Activated CD8-positive, alpha-beta T cell treated with anti-CD3 and anti-CD28 coated beads, Interleukin-2, amount 10 ng/mL, durations not matched to agents 7 days and 5 days (primary cell): Measurements from ENCODE around the gene PLXNA4. TPM values are rescaled to one million over a fixed set of nuclear protein-coding genes. Genes with fewer than 3 reads are reported as not detected.
A peak's percentile ranks its signal among the peaks of the same experiment; 100 is the strongest.

ENCODE experiments used
- ATAC-seq: fragments of 150-1000 bp; cut with Tn5 transposase; one replicate; pipeline ENCODE4 v1.10.0; 2021; ENCODE audit warnings: moderate library complexity
- CTCF ChIA-PET: fragments of 350-600 bp; sonication (Branson Sonifier 250); formaldehyde crosslinking; loops from one replicate; lab custom pipeline; 2021; ENCODE audit warnings: antibody characterized with exemption; lab: Charles Lee
- POLR2A ChIA-PET: fragments of 350-600 bp; sonication (Branson Sonifier 250); formaldehyde crosslinking; loops from one replicate; lab custom pipeline; 2021; ENCODE audit warnings: antibody characterized with exemption; lab: Charles Lee
- DNase-seq: peaks from one replicate; pipeline ENCODE4 v3.0.0-alpha.2; 2020
- H3K27ac Mint-ChIP-seq: one replicate; pipeline ENCODE4 v1.8.0; 2021; ENCODE audit warnings: mild to moderate bottlenecking, mixed read lengths
- H3K27me3 Mint-ChIP-seq: one replicate; pipeline ENCODE4 v1.8.0; 2021; ENCODE audit warnings: low read depth, mixed read lengths
- H3K36me3 Mint-ChIP-seq: one replicate; pipeline ENCODE4 v1.8.0; 2021; ENCODE audit warnings: low read depth, mixed read lengths
- H3K4me1 Mint-ChIP-seq: one replicate; pipeline ENCODE4 v1.8.0; 2021; ENCODE audit warnings: low read depth, mixed read lengths
- H3K4me3 Mint-ChIP-seq: one replicate; pipeline ENCODE4 v1.8.0; 2021; ENCODE audit warnings: mild to moderate bottlenecking, mixed read lengths
- H3K9me3 Mint-ChIP-seq: one replicate; pipeline ENCODE4 v1.8.0; 2022; ENCODE audit warnings: mixed read lengths; ENCODE audit not compliant: insufficient read depth
- total RNA-seq, 2 experiments: library from RNA; stranded (reverse); gene quantifications; one replicate each; pipeline ENCODE4 v1.2.3, GENCODE V29; 2021

PLXNA4 gene
- total RNA-seq, 2 experiments from 2014 or later, result 45.4 to 47.2 TPM

DNA sequence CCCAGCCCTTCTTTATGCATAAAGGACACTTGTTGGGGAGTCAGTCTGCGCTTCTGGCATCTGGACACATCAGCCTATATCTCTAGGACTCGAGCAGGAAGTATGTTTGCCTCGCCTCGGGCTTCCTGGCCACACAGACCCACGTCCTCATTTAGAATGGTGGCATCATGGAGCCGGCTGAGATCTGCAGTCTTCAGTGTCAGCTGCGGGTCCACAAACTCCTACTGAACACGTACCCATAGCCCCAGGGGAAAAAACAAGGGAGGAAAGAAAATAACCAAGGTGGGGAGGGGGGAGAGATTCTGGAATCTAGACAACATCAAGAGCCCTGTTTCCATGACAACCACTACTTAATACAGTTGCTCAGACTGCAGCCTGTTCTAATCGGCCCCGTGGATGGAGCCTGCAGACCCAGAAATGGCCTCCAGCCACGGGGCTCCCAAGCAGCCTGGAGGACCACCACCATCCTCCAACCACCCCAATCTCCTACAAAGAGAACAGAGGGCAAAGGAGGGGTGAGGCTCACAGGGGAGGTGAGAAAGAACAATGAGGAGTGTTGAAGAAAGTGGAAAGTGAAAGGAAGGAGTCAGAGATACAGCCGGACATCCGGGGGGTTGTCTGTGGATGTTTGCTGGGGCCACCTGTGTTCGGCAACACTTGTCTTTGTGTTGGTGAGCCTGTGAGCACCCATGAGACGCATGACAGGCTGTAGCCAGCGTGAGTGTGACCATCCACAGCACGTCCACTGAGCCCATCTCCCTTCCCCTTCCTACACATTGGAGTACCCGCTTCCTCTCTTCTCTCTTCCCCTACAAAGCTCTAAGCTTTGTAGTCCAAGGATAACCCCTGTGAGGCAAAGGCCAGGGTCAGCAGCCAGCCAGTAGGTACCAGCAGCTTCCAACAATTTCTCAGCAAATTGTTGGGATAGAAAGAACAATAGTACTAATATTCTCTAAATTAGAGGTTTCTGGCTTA, 141.0 kb downstream of the PLXNA4 start:
- Mint-ChIP-seq H3K36me3 (peaks cover 46% of the 10 kb centered on the region), H3K4me1 (peaks cover 100% of the 10 kb centered on the region), H3K4me3 (peak overlapping the region; percentile 45), H3K27ac (peak overlapping the region; percentile 89), H3K9me3 (no peaks in the 10 kb centered on the region), H3K27me3 (no peaks in the 10 kb centered on the region)
- no peak for ATAC-seq
- DNase-seq, result peak; percentile 49
- ChIA-PET CTCF (interaction anchor here (0.7 to 3.2 kb wide), 6 partner anchors 12 to 145 kb away, joined by 3 to 7 read pairs (median 4); no protein-coding TSS in a partner anchor), POLR2A (interaction anchor here (0.6 to 0.8 kb wide), 2 partner anchors 11 to 1459 kb away, joined by 3 read pairs; no protein-coding TSS in a partner anchor)

DNA sequence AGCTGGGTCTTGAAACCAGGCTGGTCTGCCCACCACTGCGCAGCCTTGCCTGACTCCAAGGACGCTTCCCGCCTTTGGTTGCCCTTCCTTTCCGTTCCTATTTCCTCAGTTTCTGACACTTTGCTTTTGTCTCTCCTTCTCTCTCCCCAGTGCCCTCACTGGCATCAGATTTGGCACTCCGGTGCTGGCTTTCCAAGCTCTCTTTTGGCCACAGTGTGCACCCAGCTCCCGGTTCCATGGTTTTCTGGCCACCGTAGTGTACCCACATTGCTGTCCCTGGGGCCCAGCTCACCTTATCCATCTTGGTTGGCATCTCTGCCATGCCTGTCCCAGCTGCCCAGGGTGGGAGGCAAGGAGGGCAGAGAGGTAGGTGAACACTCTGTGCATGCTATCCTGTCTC, 142.2 kb downstream of the PLXNA4 start:
- POLR2A ChIA-PET, result no interaction called here
- ATAC-seq, result no peak
- no peaks in the 10 kb centered on the region for H3K9me3 Mint-ChIP-seq
- peaks cover 100% of the 10 kb centered on the region for H3K4me1 Mint-ChIP-seq
- H3K27me3 Mint-ChIP-seq, result no peaks in the 10 kb centered on the region
- no peak overlapping the region for H3K4me3 Mint-ChIP-seq
- DNase-seq, result no peak
- H3K27ac Mint-ChIP-seq, result peak overlapping the region; percentile 89
- H3K36me3 Mint-ChIP-seq, result peaks cover 49% of the 10 kb centered on the region
- CTCF ChIA-PET, result interaction anchor here (1.0 to 3.2 kb wide), 9 partner anchors 12 to 146 kb away, joined by 3 to 7 read pairs (median 3); no protein-coding TSS in a partner anchor

DNA sequence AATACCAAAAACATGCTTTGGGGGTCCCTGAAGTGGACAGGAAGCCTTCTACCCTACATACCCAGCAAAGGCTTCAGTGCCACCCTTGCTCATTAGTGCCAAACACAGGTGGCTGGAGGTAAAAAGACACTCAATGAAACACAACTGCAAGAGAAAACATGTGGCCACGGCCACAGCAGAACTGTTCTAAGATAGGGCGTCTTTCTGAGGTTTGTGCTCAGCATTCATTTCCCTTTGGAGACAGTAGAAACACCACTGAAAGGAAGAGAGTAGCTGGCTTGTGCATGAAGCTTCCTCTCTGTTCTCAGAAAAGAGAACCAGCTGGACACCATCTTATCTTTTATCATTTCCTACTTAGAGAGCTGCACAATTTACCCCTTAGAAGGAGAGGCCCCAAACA, 143.0 kb downstream of the PLXNA4 start:
- peak overlapping the region; percentile 89 for H3K27ac Mint-ChIP-seq
- DNase-seq, result peak; percentile 64
- peaks cover 100% of the 10 kb centered on the region for H3K4me1 Mint-ChIP-seq
- H3K4me3 Mint-ChIP-seq, result peak overlapping the region; percentile 20
- ChIA-PET POLR2A (no interaction called here), CTCF (interaction anchor here (1.0 to 3.2 kb wide), 6 partner anchors 12 to 147 kb away, joined by 3 to 7 read pairs (median 4); no protein-coding TSS in a partner anchor)
- peak; percentile 20 for ATAC-seq
- H3K9me3 Mint-ChIP-seq, result no peaks in the 10 kb centered on the region
- no peaks in the 10 kb centered on the region for H3K27me3 Mint-ChIP-seq
- H3K36me3 Mint-ChIP-seq, result peaks cover 51% of the 10 kb centered on the region

DNA sequence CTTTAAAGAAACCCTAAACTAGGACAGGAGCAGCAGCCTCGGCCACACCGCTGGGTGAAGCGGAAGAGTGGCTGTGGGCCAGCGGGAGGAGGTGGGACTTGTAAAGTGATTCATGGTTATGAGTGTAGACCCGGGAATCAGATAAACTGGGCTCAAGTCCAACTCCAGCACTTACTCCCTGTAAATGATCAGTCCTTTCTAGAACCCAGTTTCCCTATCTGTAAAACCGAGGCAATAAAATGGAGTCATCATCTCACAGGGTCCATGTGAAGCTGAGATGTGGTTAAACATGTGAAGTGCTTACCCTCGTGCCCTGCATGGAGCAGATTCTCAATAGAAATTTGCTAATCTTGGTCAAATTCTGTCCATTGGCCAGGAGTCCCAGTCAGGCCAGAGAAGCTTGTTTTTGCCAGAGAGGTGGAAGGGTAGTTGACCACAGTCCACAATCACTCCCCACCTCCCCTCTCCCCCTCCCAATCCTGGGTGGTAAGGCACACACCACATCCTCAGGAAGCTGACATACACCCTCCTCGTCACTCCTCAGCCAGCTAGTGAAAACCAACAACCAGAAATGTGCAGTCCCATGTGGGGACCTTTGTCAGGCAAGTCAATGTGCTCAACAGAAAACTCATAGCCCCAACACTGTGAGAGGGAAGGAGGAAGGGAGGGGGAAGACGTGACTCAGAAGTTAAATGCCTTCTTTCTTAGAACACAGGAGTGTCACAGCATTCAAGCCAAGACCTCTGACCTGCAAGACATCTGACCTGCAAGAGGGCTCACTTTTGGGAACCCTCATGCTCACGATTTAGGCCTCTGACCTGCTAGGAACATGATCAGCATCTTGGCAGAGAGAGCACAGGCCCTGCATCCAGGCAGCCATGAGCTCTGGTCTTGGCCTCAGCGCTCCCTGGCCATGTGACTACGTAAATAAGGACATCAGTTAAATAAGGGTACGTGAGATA, 145.1 kb downstream of the PLXNA4 start:
- Mint-ChIP-seq H3K4me1 (peaks cover 98% of the 10 kb centered on the region), H3K27ac (peak overlapping the region; percentile 89), H3K4me3 (peak overlapping the region; percentile 3), H3K9me3 (no peaks in the 10 kb centered on the region), H3K27me3 (no peaks in the 10 kb centered on the region), H3K36me3 (peaks cover 52% of the 10 kb centered on the region)
- DNase-seq (peak; percentile 90), ATAC-seq (peak; percentile 88)
- CTCF ChIA-PET, result interaction anchor here (0.9 to 4.6 kb wide), 15 partner anchors 9 to 149 kb away, joined by 3 to 20 read pairs (median 5); no protein-coding TSS in a partner anchor
- POLR2A ChIA-PET, result interaction anchor here (0.6 to 2.3 kb wide), 10 partner anchors 9 to 113 kb away, joined by 3 to 11 read pairs (median 4); no protein-coding TSS in a partner anchor

DNA sequence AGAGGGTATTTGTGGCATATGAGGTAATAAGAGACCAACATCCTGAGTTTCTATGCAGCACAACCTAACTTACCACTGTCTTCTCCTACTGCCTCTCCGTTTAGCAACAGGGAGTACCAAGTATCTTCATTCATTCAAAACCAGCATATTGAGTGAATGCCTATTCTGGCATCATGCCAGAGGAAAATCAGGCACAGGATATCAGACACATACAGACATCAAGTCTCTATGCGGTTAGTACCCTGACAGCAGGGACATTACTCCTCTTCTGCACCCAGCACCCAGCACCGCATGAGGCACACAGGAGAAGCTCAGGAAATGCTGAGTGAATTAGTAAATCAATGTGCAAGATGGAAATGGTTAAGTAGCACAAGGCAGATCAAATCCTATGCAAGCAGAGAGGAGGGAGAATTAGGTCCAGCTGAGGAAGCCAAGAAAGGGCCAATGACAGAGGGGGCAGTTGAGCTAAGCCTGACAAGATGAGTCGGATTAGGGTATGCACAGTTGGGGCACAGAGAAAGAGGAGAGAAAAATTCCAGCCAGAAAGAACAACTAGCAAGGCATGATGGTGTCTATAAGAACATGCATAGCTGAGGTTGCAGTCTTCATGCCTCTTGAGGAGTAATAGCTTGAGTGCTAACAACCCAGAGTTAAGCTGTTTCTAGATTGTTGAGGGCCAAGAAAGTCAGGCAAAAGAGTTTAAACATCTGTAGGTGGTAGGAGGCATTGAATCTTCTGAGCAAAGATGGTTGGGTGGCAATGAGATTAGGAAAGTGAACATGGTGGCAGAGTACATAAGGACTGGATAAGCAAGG, 146.0 kb downstream of the PLXNA4 start:
- Mint-ChIP-seq H3K27me3 (no peaks in the 10 kb centered on the region), H3K4me3 (no peak overlapping the region), H3K36me3 (peaks cover 48% of the 10 kb centered on the region), H3K9me3 (no peaks in the 10 kb centered on the region), H3K4me1 (peaks cover 98% of the 10 kb centered on the region), H3K27ac (peak overlapping the region; percentile 89)
- ChIA-PET CTCF (interaction anchor here (0.9 to 4.6 kb wide), 10 partner anchors 10 to 150 kb away, joined by 3 to 20 read pairs (median 6); no protein-coding TSS in a partner anchor), POLR2A (interaction anchor here (1.0 to 2.3 kb wide), 4 partner anchors 11 to 34 kb away, joined by 3 to 11 read pairs (median 4); no protein-coding TSS in a partner anchor)
- ATAC-seq (no peak), DNase-seq (no peak)

DNA sequence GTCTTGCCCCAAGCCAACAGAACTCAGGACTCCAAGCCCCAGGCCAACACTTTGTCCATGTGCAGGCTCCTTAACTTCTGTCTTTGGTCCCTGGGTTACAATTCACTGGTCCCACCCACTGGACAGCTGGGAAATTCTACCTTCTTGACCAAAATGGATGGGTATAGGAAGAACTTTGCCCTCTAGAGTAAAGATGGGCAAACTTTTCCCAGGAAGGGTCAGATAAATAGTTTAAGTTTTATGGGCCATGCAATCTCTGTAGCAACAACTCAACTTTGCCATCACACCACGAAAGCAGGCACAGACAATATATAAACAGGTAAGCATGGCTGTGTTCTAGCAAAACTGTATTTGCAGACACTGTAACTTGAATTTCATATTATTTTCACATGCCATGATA, 147.1 kb downstream of the PLXNA4 start:
- DNase-seq (no peak), ATAC-seq (no peak)
- peaks cover 94% of the 10 kb centered on the region for H3K4me1 Mint-ChIP-seq
- H3K4me3 Mint-ChIP-seq, result no peak overlapping the region
- H3K27ac Mint-ChIP-seq, result peak overlapping the region; percentile 89
- H3K9me3 Mint-ChIP-seq, result no peaks in the 10 kb centered on the region
- ChIA-PET CTCF (interaction anchor here (0.6 to 4.6 kb wide), 4 partner anchors 12 to 151 kb away, joined by 3 to 20 read pairs (median 12); no protein-coding TSS in a partner anchor), POLR2A (interaction anchor here (0.6 kb wide), 1 partner anchor 52 kb away, joined by 3 read pairs; no protein-coding TSS in a partner anchor)
- no peaks in the 10 kb centered on the region for H3K27me3 Mint-ChIP-seq
- H3K36me3 Mint-ChIP-seq, result peaks cover 39% of the 10 kb centered on the region

DNA sequence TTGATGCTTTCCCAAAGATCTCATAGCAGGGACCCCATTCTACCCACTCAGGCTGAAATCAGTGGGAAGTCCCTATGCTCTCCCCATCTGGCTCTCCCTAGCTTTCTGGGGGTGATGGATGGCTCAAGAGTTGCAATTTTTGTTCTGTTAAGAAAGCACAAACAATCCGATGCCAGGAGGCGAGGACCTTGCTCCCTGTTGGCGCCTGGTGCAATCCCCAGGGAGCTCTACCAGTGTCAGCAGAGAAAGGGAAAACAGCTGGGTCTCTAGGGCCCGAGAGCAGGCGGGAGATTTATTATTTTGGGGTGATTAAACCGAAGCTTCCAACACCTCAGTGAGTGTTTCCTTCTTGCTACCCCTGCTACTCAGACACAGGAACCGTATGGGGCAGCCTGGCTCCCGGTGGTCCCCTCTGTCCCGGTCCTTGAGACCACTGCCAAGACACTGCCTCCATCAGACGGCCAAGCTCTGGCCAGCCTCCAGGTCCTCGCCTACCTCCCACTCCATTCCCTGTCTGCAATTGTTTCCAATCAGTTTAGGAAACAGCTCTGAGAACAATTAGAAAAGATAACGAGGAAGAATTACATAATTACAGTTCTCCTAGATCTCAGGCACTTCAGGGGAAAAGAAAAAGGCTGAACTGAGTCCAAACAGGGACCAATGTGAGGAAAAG, 147.9 kb downstream of the PLXNA4 start:
- peaks cover 88% of the 10 kb centered on the region for H3K4me1 Mint-ChIP-seq
- peaks cover 39% of the 10 kb centered on the region for H3K36me3 Mint-ChIP-seq
- H3K4me3 Mint-ChIP-seq, result no peak overlapping the region
- ATAC-seq (no peak), DNase-seq (no peak)
- no peaks in the 10 kb centered on the region for H3K9me3 Mint-ChIP-seq
- H3K27me3 Mint-ChIP-seq, result no peaks in the 10 kb centered on the region
- POLR2A ChIA-PET, result interaction anchor here (0.6 kb wide), 1 partner anchor 53 kb away, joined by 3 read pairs; no protein-coding TSS in a partner anchor
- CTCF ChIA-PET, result interaction anchor here (4.6 kb wide), 2 partner anchors 34 to 152 kb away, joined by 19 to 20 read pairs; no protein-coding TSS in a partner anchor
- peak overlapping the region; percentile 60 for H3K27ac Mint-ChIP-seq

DNA sequence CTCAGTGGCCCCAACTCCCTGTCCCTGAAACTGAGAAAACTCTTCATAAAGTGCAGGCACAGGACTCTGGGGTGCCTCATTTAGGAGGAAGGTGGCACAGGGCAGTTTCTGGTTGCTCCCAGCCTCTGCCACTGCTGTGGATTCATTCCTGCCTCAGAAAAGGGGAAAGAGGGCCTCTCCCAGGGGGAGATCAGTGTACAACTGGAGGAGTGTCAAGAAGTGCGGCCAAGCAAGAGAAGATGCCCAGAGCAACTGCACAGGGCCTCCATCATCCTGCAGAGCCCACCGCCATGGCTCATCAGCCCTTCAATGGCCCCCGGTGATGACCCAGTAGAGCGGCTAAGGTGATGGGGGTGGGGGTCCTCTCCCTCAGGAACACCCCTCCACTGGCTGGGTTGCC, 150.3 kb downstream of the PLXNA4 start:
- peaks cover 47% of the 10 kb centered on the region for H3K36me3 Mint-ChIP-seq
- peak overlapping the region; percentile 91 for H3K27ac Mint-ChIP-seq
- CTCF ChIA-PET, result interaction anchor here (1.5 kb wide), 1 partner anchor 24 kb away, joined by 3 read pairs; no protein-coding TSS in a partner anchor
- no peak overlapping the region for H3K4me3 Mint-ChIP-seq
- no peak for DNase-seq
- POLR2A ChIA-PET, result no interaction called here
- peaks cover 6% of the 10 kb centered on the region for H3K9me3 Mint-ChIP-seq
- ATAC-seq, result no peak
- H3K4me1 Mint-ChIP-seq, result peaks cover 64% of the 10 kb centered on the region
- H3K27me3 Mint-ChIP-seq, result peaks cover under 1% of the 10 kb centered on the region

DNA sequence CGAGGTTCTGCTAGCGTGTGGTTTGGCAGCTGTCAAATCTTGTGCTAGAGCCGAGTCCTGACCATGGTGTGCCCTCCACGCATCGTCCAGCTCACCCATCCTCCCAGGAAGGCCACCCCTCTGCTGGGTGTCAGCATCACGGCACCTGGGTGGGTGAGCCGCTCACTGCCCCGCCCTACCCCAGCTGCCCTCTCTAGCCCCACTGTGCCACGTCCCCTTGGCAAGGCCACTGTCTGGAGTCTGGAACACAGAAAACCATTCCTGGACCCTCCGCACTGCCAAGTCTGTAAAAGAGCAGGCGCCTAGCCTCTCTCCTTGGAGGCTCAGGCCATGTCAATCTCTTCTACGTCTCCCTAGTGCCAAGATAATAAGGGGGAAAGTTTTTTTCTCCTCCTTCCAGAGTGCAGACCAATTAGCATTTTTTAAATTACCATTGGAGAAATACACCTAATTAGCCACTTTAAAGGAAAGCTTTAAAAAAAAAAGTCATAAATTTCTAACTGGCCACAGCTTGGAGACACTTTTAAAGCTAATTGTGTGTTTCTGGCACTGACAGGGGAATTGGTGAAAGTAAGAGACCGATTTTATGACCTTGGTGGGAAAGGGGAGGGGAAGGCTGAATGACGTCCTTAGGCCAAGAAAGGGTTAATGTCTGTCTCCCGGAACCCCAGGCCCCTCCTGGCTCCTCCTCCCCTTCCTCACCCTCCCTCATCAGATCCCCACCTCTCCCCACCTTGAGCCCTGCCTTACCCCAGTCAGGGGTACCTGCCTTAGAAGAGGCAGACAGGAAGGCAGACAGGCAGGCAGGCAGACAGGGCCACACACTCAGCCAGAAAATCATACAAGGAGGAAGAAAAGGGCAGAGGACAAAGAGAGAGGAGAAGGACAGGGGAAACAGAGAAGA, 151.2 kb downstream of the PLXNA4 start:
- CTCF ChIA-PET, result no interaction called here
- Mint-ChIP-seq H3K27me3 (peaks cover 6% of the 10 kb centered on the region), H3K36me3 (peaks cover 45% of the 10 kb centered on the region), H3K9me3 (peaks cover 10% of the 10 kb centered on the region), H3K27ac (peak overlapping the region; percentile 91), H3K4me1 (peaks cover 61% of the 10 kb centered on the region), H3K4me3 (no peak overlapping the region)
- ATAC-seq (peak; percentile 41), DNase-seq (no peak)
- POLR2A ChIA-PET, result interaction anchor here (0.6 kb wide), 1 partner anchor 72 kb away, joined by 3 read pairs; no protein-coding TSS in a partner anchor
